Upper lobe of left lung (tissue), 6 donors: ENCODE results near the gene IFNL4. TPM values are rescaled to one million over a fixed set of nuclear protein-coding genes. Genes with fewer than 3 reads are reported as not detected.
A peak's percentile ranks its signal among the peaks of the same experiment; 100 is the strongest.

Source experiments
- ATAC-seq, 2 donors: fragments of 200-7000 bp; cut with Tn5 transposase; one replicate each; pipeline ENCODE4 v1.9.1; 2022; ENCODE audit warnings: mild to moderate bottlenecking in 2 of 2, moderate library complexity in 2 of 2; ENCODE audit not compliant: low FRiP score in 2 of 2
- DNase-seq, 2 donors: peaks; one replicate each; pipeline ENCODE4 v3.0.0-alpha.2; 2019 to 2020
- H3K27ac ChIP-seq, 4 donors: fragments of 200-600 bp; sonication (generic); one replicate each; pipeline ENCODE4 v1.5.1; 2016 to 2019
- H3K27me3 ChIP-seq, 4 donors: fragments of 200-600 bp; sonication (generic); one replicate each; pipeline ENCODE4 v1.5.1; 2017 to 2019
- H3K36me3 ChIP-seq, 4 donors: fragments of 200-600 bp; sonication (generic); one replicate each; pipeline ENCODE4 v1.5.1; 2016 to 2019
- H3K4me1 ChIP-seq, 4 donors: fragments of 200-600 bp; sonication (generic); one replicate each; pipeline ENCODE4 v1.5.1; 2018 to 2019
- H3K4me3 ChIP-seq, 4 donors: fragments of 200-600 bp; sonication (generic); one replicate each; pipeline ENCODE4 v1.5.1; 2017 to 2019; ENCODE audit warnings: mild to moderate bottlenecking in 2 of 4, moderate library complexity in 1 of 4
- H3K9me3 ChIP-seq, 4 donors: fragments of 200-600 bp; sonication (generic); one replicate each; pipeline ENCODE4 v1.5.1; 2018 to 2019
- CTCF ChIP-seq, 6 experiments: fragments of 450-650 bp in 4 of 6; fragments of 200-600 bp in 2 of 6; sonication (generic) in 2 of 6; IDR thresholded peaks; one replicate each; pipeline ENCODE4 v1.5.1; 2016 to 2019; ENCODE audit warnings: antibody characterized with exemption in 6 of 6
- EP300 ChIP-seq, 4 donors: sonication (generic); formaldehyde crosslinking; IDR thresholded peaks; one replicate each; pipeline ENCODE4 v1.5.1; 2017; ENCODE audit warnings: antibody characterized with exemption in 4 of 4, control low read depth in 2 of 4
- POLR2A ChIP-seq, 4 donors: fragments of 450-650 bp; IDR thresholded peaks; one replicate each; pipeline ENCODE4 v1.5.1; 2016 to 2017; ENCODE audit warnings: antibody characterized with exemption in 4 of 4, mild to moderate bottlenecking in 2 of 4
- POLR2AphosphoS5 ChIP-seq, 2 donors: sonication (generic); formaldehyde crosslinking; IDR thresholded peaks; one replicate each; pipeline ENCODE4 v1.5.1; 2017; ENCODE audit warnings: antibody characterized with exemption in 2 of 2
- WGBS, 2 donors: methylation state at CpG; one replicate each; pipeline ENCODE4 v1.1.5; 2017 to 2018; 5-methylcytosine and 5-hydroxymethylcytosine counted together
- total RNA-seq, 6 donors: library from RNA; depleted of rRNA in 4 of 6; stranded (reverse); fragments of >200 nt in 4 of 6; gene quantifications; one replicate each; pipeline versions ENCODE4 v1.1.0 to v1.2.1, GENCODE V29; 2016 to 2021
- donor health status: DM: no; HTN: no; CAD: no; lungs with moderate emphysema.
- donor health status: DM: no; HTN: yes; CAD: no; lungs with severe emphysema.

The IFNL4 gene
- total RNA-seq, 6 donors from 2014 or later, result not detected

GRCh38 chr19:39197808-39198207, 50.8 kb downstream of the IFNL4 start:
- no peak overlapping the region for H3K27ac ChIP-seq
- H3K4me1 ChIP-seq, result peaks cover 4 to 21% (median 11%) of the 10 kb centered on the region in 4 donors
- 49 to 51% methylated on average over 3 to 5 of the region's 5 CpGs for WGBS, 2 donors
- ATAC-seq, result no peak
- H3K9me3 ChIP-seq, result no peaks in the 10 kb centered on the region
- TF ChIP-seq POLR2AphosphoS5 (IDR thresholded peaks at IDR 0.05), result no peak
- TF ChIP-seq CTCF (IDR thresholded peaks at IDR 0.05), result no peak
- TF ChIP-seq EP300 (IDR thresholded peaks at IDR 0.05), result no peak
- no peak for TF ChIP-seq POLR2A (IDR thresholded peaks at IDR 0.05)
- H3K36me3 ChIP-seq, result no peaks in the 10 kb centered on the region
- no peak overlapping the region for H3K4me3 ChIP-seq
- H3K27me3 ChIP-seq, result peaks cover 0 to 26% (median 6%) of the 10 kb centered on the region in 4 donors
- DNase-seq, result no peak

GRCh38 chr19:39196860-39197562, 51.6 kb downstream of the IFNL4 start, which contains the start of gene NCCRP1:
NCCRP1 (plus strand) TSS chr19:39196964; CDS start chr19:39196983, 19 bp downstream.
- Histone ChIP-seq H3K36me3 (no peaks in the 10 kb centered on the region), H3K9me3 (no peaks in the 10 kb centered on the region), H3K4me3 (peak within 1 kb of the TSS in 2 of 4 donors; percentile 4 to 17), H3K4me1 (peaks cover 4 to 21% (median 11%) of the 10 kb centered on the region in 4 donors), H3K27ac (no peak within 1 kb of the TSS), H3K27me3 (peaks cover 0 to 26% (median 5%) of the 10 kb centered on the region in 4 donors)
- no peak for TF ChIP-seq POLR2A (IDR thresholded peaks at IDR 0.05)
- no peak for TF ChIP-seq EP300 (IDR thresholded peaks at IDR 0.05)
- TF ChIP-seq CTCF (IDR thresholded peaks at IDR 0.05), result no peak
- TF ChIP-seq POLR2AphosphoS5 (IDR thresholded peaks at IDR 0.05), result no peak
- DNase-seq (peak in 1 of 2 donors; percentile 83), ATAC-seq (no peak)
- WGBS, 2 donors, result 4 to 7% methylated on average over 28 to 49 of the region's 51 CpGs

- ATAC-seq, result no peak
- peaks cover 0 to 26% (median 5%) of the 10 kb centered on the region in 4 donors for H3K27me3 ChIP-seq
- 7 to 31% methylated on average over 5 to 7 of the region's 7 CpGs for WGBS, 2 donors
Observed at GRCh38 chr19:39196320-39196719, 52.3 kb downstream of the IFNL4 start.

More at GRCh38 chr19:39196320-39196719, 52.3 kb downstream of the IFNL4 start:
- peaks cover 4 to 21% (median 10%) of the 10 kb centered on the region in 4 donors for H3K4me1 ChIP-seq
- no peak for DNase-seq
- H3K36me3 ChIP-seq, result no peaks in the 10 kb centered on the region
- TF ChIP-seq CTCF (IDR thresholded peaks at IDR 0.05) (no peak), POLR2AphosphoS5 (IDR thresholded peaks at IDR 0.05) (no peak), POLR2A (IDR thresholded peaks at IDR 0.05) (no peak), EP300 (IDR thresholded peaks at IDR 0.05) (no peak)
- no peaks in the 10 kb centered on the region for H3K9me3 ChIP-seq
- H3K4me3 ChIP-seq, result no peak overlapping the region
- H3K27ac ChIP-seq, result no peak overlapping the region

Other genes with a start within 250 kb of the IFNL4 start
- gene FBXO27, start 216.3 kb downstream of the IFNL4 start, total RNA-seq, result 1 to 10 TPM; 1.0 to 9.3 (median 6.3) TPM
- not detected for gene ACP7, start 164.5 kb downstream of the IFNL4 start, total RNA-seq
- 10 to 100 TPM; 23.4 to 88.2 (median 54.4) TPM for gene PAK4, start 123.1 kb downstream of the IFNL4 start, total RNA-seq
- under 1 TPM in 1 of 6 donors, not detected in 5; 0.47 TPM for gene NCCRP1, start 51.9 kb downstream of the IFNL4 start, total RNA-seq
- 1 to 10 TPM in 1 of 6 donors, under 1 TPM in 1, not detected in 4; 0.83 to 1.3 TPM for gene SYCN, start 44.6 kb downstream of the IFNL4 start, total RNA-seq
- not detected for gene IFNL3, start 3.9 kb downstream of the IFNL4 start, total RNA-seq
- gene IFNL2, start 19.5 kb upstream of the IFNL4 start, total RNA-seq, result not detected
- gene IFNL1, start 47.6 kb upstream of the IFNL4 start, total RNA-seq, result not detected
- gene LRFN1, start 72.0 kb upstream of the IFNL4 start, total RNA-seq, result 1 to 10 TPM in 5 of 6 donors, under 1 TPM in 1; 0.69 to 5.0 (median 1.8) TPM
- gene GMFG, start 87.2 kb upstream of the IFNL4 start, total RNA-seq, result 100 to 1,000 TPM in 2 of 6 donors, 10 to 100 TPM in 4; 23.0 to 163 (median 75.3) TPM
- 100 to 1,000 TPM in 2 of 6 donors, 10 to 100 TPM in 4; 57.7 to 125 (median 79.3) TPM for gene SAMD4B, start 93.6 kb upstream of the IFNL4 start, total RNA-seq
- 10 to 100 TPM; 28.6 to 48.0 (median 35.4) TPM for gene PAF1, start 142.2 kb upstream of the IFNL4 start, total RNA-seq
- 10 to 100 TPM; 18.9 to 51.1 (median 33.7) TPM for gene MED29, start 142.5 kb upstream of the IFNL4 start, total RNA-seq
- 100 to 1,000 TPM; 195 to 525 (median 238) TPM for gene ZFP36, start 158.0 kb upstream of the IFNL4 start, total RNA-seq
- gene PLEKHG2, start 163.8 kb upstream of the IFNL4 start, total RNA-seq, result 10 to 100 TPM; 15.8 to 48.1 (median 29.0) TPM
- 1,000 to 10,000 TPM in 4 of 6 donors, 100 to 1,000 TPM in 2; 634 to 2,303 (median 1,625) TPM for gene RPS16, start 187.1 kb upstream of the IFNL4 start, total RNA-seq
- gene SUPT5H, start 196.7 kb upstream of the IFNL4 start, total RNA-seq, result 100 to 1,000 TPM in 4 of 6 donors, 10 to 100 TPM in 2; 94.9 to 183 (median 111) TPM
- 10 to 100 TPM; 47.8 to 80.9 (median 54.4) TPM for gene TIMM50, start 232.0 kb upstream of the IFNL4 start, total RNA-seq